NT2/D1 (cell line): Measurements from ENCODE around the gene HOXB4.

ENCODE experiments used
- DNase-seq: peaks from one replicate; pipeline ENCODE4 v3.0.0-alpha.2; 2011; ENCODE audit warnings: low read depth, low spot score
- H3K27me3 ChIP-seq: 2 replicates; pipeline ENCODE4 v1.6.0; 2011; ENCODE audit warnings: mild to moderate bottlenecking; ENCODE audit not compliant: insufficient read length, insufficient read depth
- H3K36me3 ChIP-seq: 2 replicates; pipeline ENCODE4 v1.6.1; 2011; ENCODE audit warnings: mild to moderate bottlenecking, low read length, mixed read lengths; ENCODE audit not compliant: insufficient read depth, insufficient read length
- H3K4me1 ChIP-seq: 2 replicates; pipeline ENCODE4 v1.5.1; 2011; ENCODE audit not compliant: insufficient read depth, insufficient read length
- H3K4me3 ChIP-seq: 2 replicates; pipeline ENCODE4 v1.5.1; 2011; ENCODE audit warnings: low read depth; ENCODE audit not compliant: insufficient read length
- H3K9ac ChIP-seq: 2 replicates; pipeline ENCODE4 v1.6.0; 2011; ENCODE audit warnings: low read depth; ENCODE audit not compliant: insufficient read length
- H3K9me3 ChIP-seq: 2 replicates; pipeline ENCODE4 v1.5.1; 2011; ENCODE audit warnings: mild to moderate bottlenecking, low read length; ENCODE audit not compliant: insufficient read depth
- SUZ12 ChIP-seq: IDR thresholded peaks from 2 replicates; pipeline ENCODE4 v1.6.1; 2011; ENCODE audit not compliant: insufficient read length, insufficient read depth; ENCODE audit errors: extremely low read depth
- YY1 ChIP-seq: IDR thresholded peaks from 2 replicates; pipeline ENCODE4 v1.6.1; 2011; ENCODE audit not compliant: insufficient read length, insufficient read depth
- ZNF274 ChIP-seq: IDR thresholded peaks from 2 replicates; pipeline ENCODE4 v1.6.1; 2011; ENCODE audit warnings: mild to moderate bottlenecking, low read depth, low read length

Gene HOXB4

GRCh38 chr17:48556576-48557401, 21.4 kb downstream of the HOXB4 start:
- H3K4me1 ChIP-seq, result peaks cover 7% of the 10 kb centered on the region
- peaks cover 98% of the 10 kb centered on the region for H3K27me3 ChIP-seq
- H3K9me3 ChIP-seq, result no peaks in the 10 kb centered on the region
- no peak overlapping the region for H3K9ac ChIP-seq
- no peaks in the 10 kb centered on the region for H3K36me3 ChIP-seq
- H3K4me3 ChIP-seq, result no peak overlapping the region
- no peak for DNase-seq
- TF ChIP-seq SUZ12 (no peak), ZNF274 (no peak), YY1 (no peak)

DNA sequence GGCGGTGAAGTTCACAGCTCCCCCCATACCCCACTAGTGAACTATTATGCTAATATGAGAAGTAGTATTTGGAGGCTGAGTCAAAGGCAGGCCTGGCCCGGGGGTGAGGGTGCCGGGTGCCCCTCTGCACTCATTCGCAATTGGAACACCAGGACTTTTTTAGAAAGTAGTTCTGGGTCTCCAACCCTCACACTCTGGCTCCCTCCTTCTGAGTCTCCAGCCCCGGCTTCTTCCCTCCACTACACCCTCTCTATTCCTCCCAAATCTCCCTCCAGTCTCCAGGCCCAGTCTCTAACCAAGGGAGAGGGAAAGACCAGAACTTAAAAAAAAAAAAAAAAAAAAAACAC, 21.9 kb downstream of the HOXB4 start:
- no peak for TF ChIP-seq ZNF274
- TF ChIP-seq YY1, result no peak
- no peak for TF ChIP-seq SUZ12
- DNase-seq, result no peak
- peaks cover 7% of the 10 kb centered on the region for H3K4me1 ChIP-seq
- H3K9me3 ChIP-seq, result no peaks in the 10 kb centered on the region
- peaks cover 98% of the 10 kb centered on the region for H3K27me3 ChIP-seq
- H3K9ac ChIP-seq, result no peak overlapping the region
- no peaks in the 10 kb centered on the region for H3K36me3 ChIP-seq
- no peak overlapping the region for H3K4me3 ChIP-seq

- no peaks in the 10 kb centered on the region for H3K9me3 ChIP-seq
- peaks cover 98% of the 10 kb centered on the region for H3K27me3 ChIP-seq
- TF ChIP-seq YY1 (no peak), ZNF274 (no peak), SUZ12 (peak; percentile 56)
- peaks cover 10% of the 10 kb centered on the region for H3K4me1 ChIP-seq
- H3K9ac ChIP-seq, result no peak overlapping the region
- H3K4me3 ChIP-seq, result peak overlapping the region; percentile 1
- DNase-seq, result no peak
- no peaks in the 10 kb centered on the region for H3K36me3 ChIP-seq
These were observed 22.6 kb downstream of the HOXB4 start for GRCh38 chr17:48555258-48556228.

DNA sequence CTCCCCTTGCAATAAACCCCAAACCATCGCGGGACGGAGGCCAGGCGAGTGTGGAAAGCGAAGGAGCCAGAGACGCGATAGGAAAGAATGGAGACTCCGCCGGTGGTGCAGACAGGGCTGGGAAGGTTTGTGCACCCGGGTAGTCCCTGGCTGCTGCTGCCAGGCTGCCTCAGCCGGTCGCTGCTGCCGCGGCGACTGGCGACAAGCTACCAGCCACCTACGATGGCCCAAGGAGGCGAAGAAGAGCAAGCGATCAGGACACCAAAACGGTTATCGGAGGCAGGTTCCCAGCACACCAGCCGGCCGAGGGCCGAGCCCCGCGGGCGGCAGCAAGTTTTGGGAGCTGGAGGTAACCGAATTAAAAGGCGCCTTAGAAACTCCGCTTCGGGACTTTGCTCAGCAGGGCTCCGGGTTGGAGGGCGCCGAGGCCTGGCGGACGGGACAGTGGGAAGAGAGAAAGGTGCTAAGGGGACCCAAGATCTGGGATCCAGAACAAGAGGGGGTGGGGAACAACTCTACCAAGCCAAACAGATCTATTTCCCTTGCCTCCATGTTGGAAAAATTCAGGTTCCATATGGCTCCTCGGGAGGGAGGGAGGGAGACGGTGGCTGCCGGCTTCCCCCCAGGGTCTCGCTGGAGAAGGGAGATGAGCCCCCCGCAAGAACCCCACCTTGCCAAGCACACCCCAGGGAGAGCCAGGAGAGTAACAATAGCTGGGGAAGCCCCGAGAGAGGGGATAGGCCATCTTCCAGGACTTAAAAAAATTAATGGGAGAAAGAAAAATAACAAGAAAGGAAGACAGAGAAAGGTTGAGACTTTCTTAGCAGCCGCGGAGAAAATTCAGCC, 23.5 kb downstream of the HOXB4 start:
- DNase-seq, result no peak
- peak overlapping the region; percentile 50 for H3K9ac ChIP-seq
- H3K36me3 ChIP-seq, result no peaks in the 10 kb centered on the region

DNA sequence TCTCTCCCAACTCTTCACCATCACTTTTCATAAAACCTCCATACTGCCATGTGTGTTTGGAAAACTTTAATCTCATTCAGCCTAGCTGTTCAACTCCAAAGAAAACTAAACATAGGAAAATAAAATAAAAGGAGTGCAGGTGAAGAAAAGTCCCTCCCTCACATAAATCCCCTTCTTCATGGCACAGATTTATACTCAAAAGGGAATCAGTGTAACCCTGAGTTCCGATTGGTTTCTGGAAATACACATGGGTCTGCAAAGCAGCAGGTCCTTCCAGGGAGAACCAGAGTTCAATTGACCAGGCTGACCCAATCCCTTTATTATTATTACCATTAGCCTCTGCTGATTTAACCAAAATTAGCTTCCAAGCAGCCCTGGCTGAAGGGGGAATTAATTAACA, 24.3 kb downstream of the HOXB4 start:
- H3K36me3 ChIP-seq, result no peaks in the 10 kb centered on the region
- H3K4me3 ChIP-seq, result no peak overlapping the region
- no peak overlapping the region for H3K9ac ChIP-seq
- H3K4me1 ChIP-seq, result peaks cover 8% of the 10 kb centered on the region
- no peaks in the 10 kb centered on the region for H3K9me3 ChIP-seq
- H3K27me3 ChIP-seq, result peaks cover 98% of the 10 kb centered on the region
- TF ChIP-seq ZNF274 (no peak), YY1 (no peak), SUZ12 (no peak)
- DNase-seq, result no peak

More for the DNA sequence above, 23.5 kb downstream of the HOXB4 start:
- peak overlapping the region; percentile 34 for H3K4me3 ChIP-seq
- peaks cover 98% of the 10 kb centered on the region for H3K27me3 ChIP-seq
- TF ChIP-seq ZNF274 (no peak), SUZ12 (peak; percentile 73)
- no peaks in the 10 kb centered on the region for H3K9me3 ChIP-seq
- peaks cover 9% of the 10 kb centered on the region for H3K4me1 ChIP-seq

DNA sequence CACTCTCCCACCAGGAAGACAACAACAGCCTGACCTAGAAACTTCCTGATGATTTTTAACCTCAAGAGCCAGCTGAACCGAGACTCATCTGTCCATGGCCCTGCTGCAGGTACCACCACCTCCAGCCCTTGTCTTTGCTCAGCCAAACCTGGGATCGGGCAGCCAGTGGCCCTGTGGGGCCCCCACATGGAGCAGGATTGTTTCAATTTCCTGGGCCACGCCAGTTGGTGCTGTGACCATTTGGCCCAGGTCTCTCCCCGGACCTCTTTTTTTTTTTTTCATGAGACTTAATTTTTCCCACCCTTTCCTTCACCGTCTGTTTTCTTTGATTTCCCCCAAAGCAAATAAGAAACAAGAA, 25.0 kb downstream of the HOXB4 start:
- peaks cover 8% of the 10 kb centered on the region for H3K4me1 ChIP-seq
- no peak for TF ChIP-seq SUZ12
- no peak for TF ChIP-seq YY1
- TF ChIP-seq ZNF274, result no peak
- no peak overlapping the region for H3K9ac ChIP-seq
- DNase-seq, result no peak
- H3K27me3 ChIP-seq, result peaks cover 98% of the 10 kb centered on the region
- H3K9me3 ChIP-seq, result no peaks in the 10 kb centered on the region
- H3K4me3 ChIP-seq, result no peak overlapping the region
- no peaks in the 10 kb centered on the region for H3K36me3 ChIP-seq
